A172 (cell line): ENCODE results near the gene ALAS1. TPM values are rescaled to one million over a fixed set of nuclear protein-coding genes. Genes with fewer than 3 reads are reported as not detected.

ENCODE experiments used
- DNase-seq: peaks from one replicate; pipeline ENCODE4 v3.0.0-alpha.2; 2015; ENCODE audit warnings: low spot score
- total RNA-seq: library from RNA; depleted of rRNA; stranded (reverse); fragments of >200 nt; shearing (Covaris generic); gene quantifications from 2 replicates; pipeline ENCODE4 v1.2.3, GENCODE V29; 2014; rRNA removed

ALAS1 gene
- total RNA-seq, 1 experiment from 2014 or later = 66.9 TPM

- DNase-seq = no peak
These were observed 51.7 kb downstream of the ALAS1 start for GRCh38 chr3:52249683-52250082.

GRCh38 chr3:52250122-52250521 lies 52.2 kb downstream of the ALAS1 start:
- DNase-seq = no peak

- no peak for DNase-seq
These were observed 55.6 kb downstream of the ALAS1 start for GRCh38 chr3:52253314-52254304.

- no peak for DNase-seq
These were observed 56.6 kb downstream of the ALAS1 start for GRCh38 chr3:52254608-52255007.

- no peak for DNase-seq
These were observed 58.2 kb downstream of the ALAS1 start for GRCh38 chr3:52256159-52256558.

- DNase-seq = no peak
These were observed 58.7 kb downstream of the ALAS1 start for GRCh38 chr3:52256622-52257021.

- DNase-seq = no peak
These were observed 60.0 kb downstream of the ALAS1 start for GRCh38 chr3:52257911-52258310.

GRCh38 chr3:52259035-52259434 lies 61.1 kb downstream of the ALAS1 start:
- DNase-seq = no peak

- no peak for DNase-seq
These were observed 61.5 kb downstream of the ALAS1 start for GRCh38 chr3:52259448-52259847.

- DNase-seq = no peak
These were observed 64.5 kb downstream of the ALAS1 start for GRCh38 chr3:52262447-52262846.

Other genes starting within 250 kb of the ALAS1 start
- gene GPR62, start 242.8 kb upstream of the ALAS1 start, total RNA-seq = not detected in 2 replicates
- gene PCBP4, start 230.7 kb upstream of the ALAS1 start, total RNA-seq = 99.7 and 107 TPM in 2 replicates
- 21.2 and 21.5 TPM in 2 replicates for gene ABHD14B, start 224.1 kb upstream of the ALAS1 start, total RNA-seq
- 4.2 and 10.2 TPM in 2 replicates for gene ABHD14A, start 223.1 kb upstream of the ALAS1 start, total RNA-seq
- 46.5 and 66.1 TPM in 2 replicates for gene ACY1, start 214.6 kb upstream of the ALAS1 start, total RNA-seq
- gene RPL29, start 202.3 kb upstream of the ALAS1 start, total RNA-seq = 704 and 1,100 TPM in 2 replicates
- 14.1 and 16.3 TPM in 2 replicates for gene DUSP7, start 141.6 kb upstream of the ALAS1 start, total RNA-seq
- gene POC1A, start 43.7 kb upstream of the ALAS1 start, total RNA-seq = 16.5 and 19.0 TPM in 2 replicates
- gene TLR9, start 27.5 kb downstream of the ALAS1 start, total RNA-seq = not detected in 2 replicates
- gene TWF2, start 41.0 kb downstream of the ALAS1 start, total RNA-seq = 93.0 and 94.6 TPM in 2 replicates
- 15.6 and 19.5 TPM in 2 replicates for gene PPM1M, start 47.6 kb downstream of the ALAS1 start, total RNA-seq
- 42.0 and 46.2 TPM in 2 replicates for gene WDR82, start 80.5 kb downstream of the ALAS1 start, total RNA-seq
- gene GLYCTK, start 89.7 kb downstream of the ALAS1 start, total RNA-seq = 5.4 and 6.8 TPM in 2 replicates
- 0.69 and 3.1 TPM in 2 replicates for gene DNAH1, start 118.2 kb downstream of the ALAS1 start, total RNA-seq
- 84.6 and 122 TPM in 2 replicates for gene BAP1, start 211.8 kb downstream of the ALAS1 start, total RNA-seq
- gene PHF7, start 212.5 kb downstream of the ALAS1 start, total RNA-seq = 14.2 and 15.6 TPM in 2 replicates
- 0.05 and 0.07 TPM in 2 replicates for gene SEMA3G, start 246.9 kb downstream of the ALAS1 start, total RNA-seq